ENCODE data around the gene EXOSC3.
"Not testable (repeated sequence)": the region's sequence is repeated elsewhere in the genome, so short reads cannot be mapped to it uniquely, and the experiment has no call there.

The EXOSC3 gene

DNA sequence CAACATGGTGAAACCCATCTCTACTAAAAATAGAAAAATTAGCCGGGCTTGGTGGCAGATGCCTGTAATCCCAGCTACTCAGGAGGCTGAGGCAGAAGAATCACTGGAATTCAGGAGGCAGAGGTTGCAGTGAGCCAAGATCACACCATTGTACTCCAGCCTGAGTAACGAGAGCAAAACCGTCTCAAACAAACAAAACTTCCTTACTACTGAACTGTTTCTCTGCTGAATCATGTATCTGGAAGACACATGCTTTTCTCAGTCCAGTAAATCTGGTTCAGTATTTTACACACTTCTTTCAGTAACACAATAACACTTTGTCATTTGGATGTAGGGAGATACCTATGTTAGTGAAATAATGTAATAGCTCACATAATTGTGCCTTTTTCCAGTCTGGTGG is 23.4 kb downstream of the EXOSC3 start:
- no peak overlapping the region for H3K4me3 ChIP-seq (ENCODE audit: low read depth, low read length)
- TF ChIP-seq CTCF (IDR thresholded peaks at IDR 0.05; ENCODE audit: low read depth, low read length), result no peak
- no peak overlapping the region for H3K27ac ChIP-seq
- H3K9me3 ChIP-seq (ENCODE audit: severe bottlenecking), result no peaks in the 10 kb centered on the region
- no peaks in the 10 kb centered on the region for H3K27me3 ChIP-seq (ENCODE audit: insufficient read depth, low read depth, severe bottlenecking)
- H3K36me3 ChIP-seq, result no peaks in the 10 kb centered on the region
- DNase-seq, result no peak

DNA sequence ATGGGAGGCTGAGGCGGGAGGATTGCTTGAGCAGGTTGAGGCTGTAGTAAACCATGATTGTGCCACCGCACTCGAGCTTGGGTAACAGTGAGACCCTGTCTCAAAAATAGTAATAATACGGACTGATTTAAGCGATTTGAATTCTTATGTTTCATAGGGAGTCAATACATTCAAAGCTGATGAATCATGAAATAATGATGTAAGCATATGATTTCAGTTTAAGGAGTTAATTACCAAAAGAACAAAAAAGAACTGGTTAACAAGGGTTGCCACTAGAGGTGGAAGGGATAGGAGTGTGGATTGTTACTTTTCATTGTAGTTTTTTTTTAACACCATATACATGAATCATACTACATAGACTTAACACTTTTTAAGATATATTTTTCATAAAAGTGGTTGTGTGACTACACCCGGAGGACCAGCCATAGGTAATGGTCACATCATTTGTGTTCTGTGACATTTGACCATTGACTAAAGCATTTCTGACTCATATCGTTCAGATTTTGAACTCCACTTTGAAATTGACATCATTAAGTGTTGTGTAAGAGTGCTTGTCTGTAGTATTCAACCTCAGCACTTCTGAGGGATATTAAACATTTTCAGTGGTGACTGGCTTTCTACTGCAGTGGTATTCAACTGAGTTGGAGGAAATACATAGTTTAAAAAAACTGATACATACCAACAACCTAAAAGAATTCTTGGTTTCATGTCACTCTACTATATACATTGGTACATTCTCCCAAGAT is 24.3 kb downstream of the EXOSC3 start:
- Histone ChIP-seq H3K4me3 (ENCODE audit: low read depth, low read length) (no peak overlapping the region), H3K27ac (no peak overlapping the region), H3K27me3 (ENCODE audit: insufficient read depth, low read depth, severe bottlenecking) (no peaks in the 10 kb centered on the region), H3K36me3 (no peaks in the 10 kb centered on the region), H3K9me3 (ENCODE audit: severe bottlenecking) (no peaks in the 10 kb centered on the region)
- no peak for TF ChIP-seq CTCF (IDR thresholded peaks at IDR 0.05; ENCODE audit: low read depth, low read length)
- DNase-seq, result no peak

DNA sequence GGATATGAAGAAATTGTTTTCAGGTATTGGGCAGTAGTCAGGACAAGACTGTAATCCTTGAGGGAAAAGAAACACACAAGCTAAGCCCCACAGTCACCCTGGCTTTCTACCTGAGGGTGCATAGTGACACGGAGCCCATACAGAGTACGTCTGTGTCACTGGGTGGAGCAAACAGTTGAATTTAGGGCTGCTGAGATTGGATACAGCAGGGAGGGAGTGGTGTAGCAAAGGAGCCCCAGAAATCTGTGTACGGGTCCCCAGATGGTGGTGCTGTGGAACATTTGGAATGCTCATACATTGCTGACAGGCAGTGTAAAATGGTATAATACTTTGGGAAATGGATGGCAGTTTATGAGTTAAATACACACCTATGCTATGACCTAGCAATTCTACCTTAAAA is 26.1 kb downstream of the EXOSC3 start:
- no peak overlapping the region for H3K4me3 ChIP-seq (ENCODE audit: low read depth, low read length)
- no peak for DNase-seq
- no peaks in the 10 kb centered on the region for H3K27me3 ChIP-seq (ENCODE audit: insufficient read depth, low read depth, severe bottlenecking)
- no peak for TF ChIP-seq CTCF (IDR thresholded peaks at IDR 0.05; ENCODE audit: low read depth, low read length)
- no peak overlapping the region for H3K27ac ChIP-seq
- H3K36me3 ChIP-seq, result no peaks in the 10 kb centered on the region
- H3K9me3 ChIP-seq (ENCODE audit: severe bottlenecking), result no peaks in the 10 kb centered on the region

GRCh38 chr9:37753489-37754190 is 31.2 kb downstream of the EXOSC3 start, which contains the start of gene TRMT10B:
Gene TRMT10B, plus strand, starts transcription at chr9:37753805. Its CDS starts 8,127 bp downstream, at chr9:37761932.
- Histone ChIP-seq H3K27ac (peak within 1 kb of the TSS; percentile 67), H3K27me3 (ENCODE audit: insufficient read depth, low read depth, severe bottlenecking) (no peaks in the 10 kb centered on the region), H3K9me3 (ENCODE audit: severe bottlenecking) (peaks cover 6% of the 10 kb centered on the region), H3K36me3 (no peaks in the 10 kb centered on the region), H3K4me3 (ENCODE audit: low read depth, low read length) (peak within 1 kb of the TSS; percentile 75)
- peak; percentile 68 for DNase-seq
- no peak for TF ChIP-seq CTCF (IDR thresholded peaks at IDR 0.05; ENCODE audit: low read depth, low read length)

GRCh38 chr9:37752642-37753488 is 32.0 kb downstream of the EXOSC3 start:
- no peak for DNase-seq

GRCh38 chr9:37752112-37752511 is 32.8 kb downstream of the EXOSC3 start:
- H3K27ac ChIP-seq; H3K27me3 ChIP-seq (ENCODE audit: insufficient read depth, low read depth, severe bottlenecking); H3K9me3 ChIP-seq (ENCODE audit: severe bottlenecking); H3K36me3 ChIP-seq; H3K4me3 ChIP-seq (ENCODE audit: low read depth, low read length); DNase-seq: not testable (repeated sequence)

More at GRCh38 chr9:37752642-37753488, 32.0 kb downstream of the EXOSC3 start:
- H3K4me3 ChIP-seq (ENCODE audit: low read depth, low read length), result peak overlapping the region; percentile 75
- H3K36me3 ChIP-seq, result no peaks in the 10 kb centered on the region
- peaks cover 6% of the 10 kb centered on the region for H3K9me3 ChIP-seq (ENCODE audit: severe bottlenecking)
- no peak for TF ChIP-seq CTCF (IDR thresholded peaks at IDR 0.05; ENCODE audit: low read depth, low read length)
- H3K27ac ChIP-seq, result peak overlapping the region; percentile 67
- no peaks in the 10 kb centered on the region for H3K27me3 ChIP-seq (ENCODE audit: insufficient read depth, low read depth, severe bottlenecking)

DNA sequence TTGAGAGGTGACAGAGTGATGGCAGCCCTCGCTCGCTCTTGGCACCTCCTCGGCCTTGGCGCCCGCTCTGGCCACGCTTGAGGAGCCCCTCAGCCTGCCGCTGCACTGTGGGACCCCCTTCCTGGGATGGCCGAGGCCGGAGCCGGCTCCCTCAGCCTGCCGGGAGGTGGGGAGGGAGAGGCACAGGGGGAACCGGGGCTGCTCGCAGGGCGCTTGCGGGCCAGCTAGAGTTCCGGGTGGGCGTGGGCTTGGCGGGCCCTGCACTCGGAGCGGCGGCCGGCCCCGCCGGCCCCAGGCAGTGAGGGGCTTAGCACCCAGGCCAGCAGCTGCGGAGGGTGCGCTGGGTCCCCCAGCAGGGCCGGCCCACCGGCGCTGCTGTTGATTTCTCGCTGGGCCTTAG is 33.2 kb downstream of the EXOSC3 start:
- not testable (repeated sequence) for DNase-seq; H3K4me3 ChIP-seq (ENCODE audit: low read depth, low read length); H3K27me3 ChIP-seq (ENCODE audit: insufficient read depth, low read depth, severe bottlenecking); H3K36me3 ChIP-seq; H3K27ac ChIP-seq; H3K9me3 ChIP-seq (ENCODE audit: severe bottlenecking)

All from WERI-Rb-1 (cell line).